H1 (cell line): ENCODE results near the gene PRR19. TPM values are rescaled to one million over a fixed set of nuclear protein-coding genes. Genes with fewer than 3 reads are reported as not detected.

ENCODE experiments used
- ASH2L ChIP-seq: fragments of 200-600, 300-600 bp; sonication (generic); IDR thresholded peaks from one replicate; pipeline ENCODE4 v1.7.1; 2017; ENCODE audit warnings: low read length
- CHD7 ChIP-seq: fragments of 300-600 bp; sonication (generic); IDR thresholded peaks from 2 replicates; pipeline ENCODE4 v1.7.1; 2012; ENCODE audit warnings: low read length, moderate library complexity, mild to moderate bottlenecking, inconsistent platforms; ENCODE audit not compliant: insufficient replicate concordance
- FOSL1 ChIP-seq: IDR thresholded peaks from 2 replicates; pipeline ENCODE4 v1.6.1; 2011; ENCODE audit warnings: mild to moderate bottlenecking, low read depth, low read length, moderate library complexity; ENCODE audit not compliant: insufficient read depth
- KDM4A ChIP-seq: IDR thresholded peaks from one replicate; pipeline ENCODE4 v1.7.1; 2012; ENCODE audit warnings: low read depth, mild to moderate bottlenecking, moderate library complexity, low read length, inconsistent platforms; ENCODE audit not compliant: severe bottlenecking
- RBBP5 ChIP-seq: IDR thresholded peaks from 2 replicates; pipeline ENCODE4 v1.7.1; 2012; ENCODE audit warnings: low read depth, mild to moderate bottlenecking, inconsistent platforms, low read length, moderate library complexity, borderline replicate concordance
- SAP30 ChIP-seq: fragments of 300-600 bp; sonication (generic); IDR thresholded peaks from 2 replicates; pipeline ENCODE4 v1.7.1; 2012; ENCODE audit warnings: low read length, moderate library complexity, mild to moderate bottlenecking, inconsistent platforms; ENCODE audit not compliant: insufficient read depth, insufficient replicate concordance
- polyA plus RNA-seq, 7 experiments: library from polyadenylated mRNA; depleted of rRNA in 3 of 7; stranded (reverse) in 5 of 7; unstranded in 2 of 7; fragments of >200 nt in 5 of 7; fragments of 200-250 nt in 2 of 7; gene quantifications; 1 replicate in 5 of 7; 2 replicates in 1 of 7; 4 replicates in 1 of 7; pipeline versions ENCODE4 v1.2.1 to v1.2.3, GENCODE V29; 2011 to 2013; ENCODE audit warnings: missing spikeins in 2 of 7, mixed read lengths in 2 of 7
- total RNA-seq: library from RNA; stranded (reverse); fragmentation: NEBNext Ultra II Directional; extraction: Animal tissue kit (Norgen Biotek cat#: 25700); gene quantifications from 2 replicates; pipeline ENCODE4 v1.2.1, GENCODE V29; 2021

The PRR19 gene
- total and polyA plus RNA-seq, 2 of the 8 experiments (the other 6 are each of a cell fraction or from before 2014, with no cell fraction given): 7.2 to 7.5 TPM

GRCh38 chr19:42284591-42285341 lies 17.2 kb upstream of the PRR19 start (continued):
- no peak for TF ChIP-seq CHD7
- TF ChIP-seq ASH2L: peak; percentile 54
- peak; percentile 22 for TF ChIP-seq KDM4A
- no peak for TF ChIP-seq FOSL1
- TF ChIP-seq SAP30: no peak
- no peak for TF ChIP-seq RBBP5
- TF ChIP-seq, all 59 proteins: peak for 2
